ENCODE measurements around the gene P2RY10.

P2RY10 gene

GRCh38 chrX:78934866-78935265 lies 10.3 kb upstream of the P2RY10 start:
- Histone ChIP-seq H3K9ac (no peak overlapping the region), H2AFZ (no peak overlapping the region), H3K4me3 (ENCODE audit: low read depth, low read length) (no peak overlapping the region), H3K27me3 (ENCODE audit: control insufficient read depth, insufficient read depth, low read length) (no peaks in the 10 kb centered on the region), H3K9me3 (ENCODE audit: control insufficient read depth, low read length) (no peaks in the 10 kb centered on the region), H3K27ac (no peak overlapping the region), H3K4me1 (no peaks in the 10 kb centered on the region), H3K36me3 (ENCODE audit: control insufficient read depth, insufficient read depth, low read length) (no peaks in the 10 kb centered on the region), H3K79me2 (no peaks in the 10 kb centered on the region), H3K4me2 (ENCODE audit: low read length) (no peak overlapping the region)
- no peak for TF ChIP-seq CTCF (IDR thresholded peaks at IDR 0.05)

- no peaks in the 10 kb centered on the region for H3K79me2 ChIP-seq
- H3K4me2 ChIP-seq (ENCODE audit: low read length), result no peak overlapping the region
- no peak for TF ChIP-seq CTCF (IDR thresholded peaks at IDR 0.05)
- H3K27me3 ChIP-seq (ENCODE audit: control insufficient read depth, insufficient read depth, low read length), result no peaks in the 10 kb centered on the region
- no peaks in the 10 kb centered on the region for H3K36me3 ChIP-seq (ENCODE audit: control insufficient read depth, insufficient read depth, low read length)
- H3K4me1 ChIP-seq, result no peaks in the 10 kb centered on the region
- H2AFZ ChIP-seq, result no peak overlapping the region
- no peak overlapping the region for H3K9ac ChIP-seq
- no peak overlapping the region for H3K4me3 ChIP-seq (ENCODE audit: low read depth, low read length)
- no peak overlapping the region for H3K27ac ChIP-seq
- H3K9me3 ChIP-seq (ENCODE audit: control insufficient read depth, low read length), result no peaks in the 10 kb centered on the region
Measured at GRCh38 chrX:78944351-78944750, 840 bp upstream of the P2RY10 start.

- no peak overlapping the region for H3K27ac ChIP-seq
- H3K4me3 ChIP-seq (ENCODE audit: low read depth, low read length), result no peak overlapping the region
- H3K79me2 ChIP-seq, result no peaks in the 10 kb centered on the region
- H3K9me3 ChIP-seq (ENCODE audit: control insufficient read depth, low read length), result no peaks in the 10 kb centered on the region
- H3K36me3 ChIP-seq (ENCODE audit: control insufficient read depth, insufficient read depth, low read length), result no peaks in the 10 kb centered on the region
- no peaks in the 10 kb centered on the region for H3K4me1 ChIP-seq
- no peak overlapping the region for H3K9ac ChIP-seq
- no peak overlapping the region for H2AFZ ChIP-seq
- no peaks in the 10 kb centered on the region for H3K27me3 ChIP-seq (ENCODE audit: control insufficient read depth, insufficient read depth, low read length)
- no peak overlapping the region for H3K4me2 ChIP-seq (ENCODE audit: low read length)
- TF ChIP-seq CTCF (IDR thresholded peaks at IDR 0.05), result no peak
Measured at GRCh38 chrX:78946178-78946931, 1.2 kb downstream of the P2RY10 start.

- Histone ChIP-seq H3K79me2 (no peaks in the 10 kb centered on the region), H3K9ac (no peak overlapping the region), H2AFZ (no peak overlapping the region), H3K36me3 (ENCODE audit: control insufficient read depth, insufficient read depth, low read length) (no peaks in the 10 kb centered on the region), H3K4me3 (ENCODE audit: low read depth, low read length) (no peak overlapping the region), H3K4me2 (ENCODE audit: low read length) (no peak overlapping the region), H3K4me1 (no peaks in the 10 kb centered on the region), H3K27ac (no peak overlapping the region), H3K9me3 (ENCODE audit: control insufficient read depth, low read length) (no peaks in the 10 kb centered on the region), H3K27me3 (ENCODE audit: control insufficient read depth, insufficient read depth, low read length) (no peaks in the 10 kb centered on the region)
- no peak for TF ChIP-seq CTCF (IDR thresholded peaks at IDR 0.05)
Measured at GRCh38 chrX:78950009-78950835, 5.0 kb downstream of the P2RY10 start.
